Iris pigment epithelial cell (primary cell): Measurements from ENCODE around the gene GMPR2.

ENCODE experiments used
- DNase-seq: peaks from one replicate; pipeline ENCODE4 v3.0.0-alpha.2; 2011; ENCODE audit warnings: low read depth

GMPR2 gene

DNA sequence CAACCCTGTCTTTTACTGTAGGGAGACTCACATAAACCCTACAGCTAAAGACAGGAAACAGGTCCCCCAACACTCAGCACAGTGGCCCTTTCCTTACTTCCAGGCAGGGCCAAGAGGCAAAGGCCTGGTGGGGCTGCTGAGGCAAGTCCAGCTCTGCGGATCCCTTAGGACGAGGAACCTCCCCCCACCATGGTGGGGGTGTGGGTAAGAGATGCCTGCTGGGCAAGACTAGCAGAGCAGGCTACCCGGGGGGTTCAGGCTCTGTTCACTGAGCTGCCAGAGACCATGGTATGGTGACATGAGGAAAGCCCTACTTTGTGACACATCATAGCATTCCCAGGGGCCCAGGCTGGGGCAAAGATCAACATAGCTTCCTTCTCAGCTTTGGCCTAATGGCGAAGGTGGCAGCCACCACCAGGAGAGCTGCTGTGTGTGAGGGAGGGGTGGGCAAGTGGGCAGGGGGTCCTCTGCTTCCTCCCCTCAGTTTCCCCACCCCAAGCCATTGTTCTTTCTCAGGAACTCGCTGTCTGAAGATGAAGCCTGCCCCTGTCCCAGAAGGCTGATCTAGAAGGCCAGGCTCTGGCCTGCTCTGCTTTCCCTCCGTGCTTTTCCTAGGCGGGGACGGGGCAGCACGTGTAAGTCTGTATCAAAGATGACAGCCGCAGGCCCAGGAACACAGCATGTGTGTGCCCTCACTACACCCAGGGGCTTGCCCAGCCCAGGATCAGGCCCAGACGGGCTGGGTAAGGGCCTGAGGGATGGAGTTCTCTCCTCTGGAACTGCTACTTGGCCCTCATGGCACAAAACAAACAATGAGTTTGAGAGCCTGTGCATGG is 19.8 kb downstream of the GMPR2 start:
- no peak for DNase-seq

- no peak for DNase-seq
Observed at GRCh38 chr14:24253936-24254335, 21.2 kb downstream of the GMPR2 start.

DNA sequence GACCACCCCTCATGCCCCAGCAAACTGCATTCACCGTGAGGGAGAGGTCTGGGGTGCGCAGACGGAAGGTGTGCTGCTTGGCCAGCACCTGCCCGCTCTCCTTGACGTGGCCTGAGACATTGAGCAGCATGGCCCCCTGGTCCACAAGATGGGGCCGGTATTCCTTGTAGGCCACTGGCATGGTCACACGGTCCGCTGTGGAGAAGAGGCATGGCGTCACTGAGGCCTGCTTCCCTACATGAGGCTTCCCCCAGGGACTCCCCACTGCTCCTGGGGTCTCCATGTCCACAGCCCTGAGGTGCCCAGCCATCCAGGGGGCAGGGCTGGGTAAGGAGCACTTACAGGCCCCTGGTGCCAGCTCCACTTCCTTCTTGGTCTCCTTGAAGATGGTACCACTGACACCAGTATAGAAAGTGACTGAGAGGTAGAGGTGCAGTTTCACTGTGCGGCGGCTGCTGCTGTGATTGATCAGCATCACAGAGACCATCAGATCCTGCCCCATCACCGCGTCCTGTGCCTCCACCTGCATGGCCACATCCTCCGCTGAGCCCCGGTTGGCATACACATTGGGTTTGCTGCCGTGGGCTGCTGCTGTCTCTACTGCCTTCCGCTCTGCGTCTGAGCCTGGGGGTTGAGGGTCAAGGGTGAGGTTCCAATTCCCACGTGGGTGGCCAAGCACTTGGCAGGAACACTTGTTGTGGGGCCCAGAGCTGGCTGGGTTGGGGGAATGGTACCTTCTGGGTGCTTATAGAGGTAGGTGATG is 22.1 kb downstream of the GMPR2 start:
- DNase-seq = no peak

- DNase-seq = no peak
Observed at GRCh38 chr14:24255438-24255837, 22.7 kb downstream of the GMPR2 start.

GRCh38 chr14:24255931-24256711 is 23.4 kb downstream of the GMPR2 start:
- no peak for DNase-seq

DNA sequence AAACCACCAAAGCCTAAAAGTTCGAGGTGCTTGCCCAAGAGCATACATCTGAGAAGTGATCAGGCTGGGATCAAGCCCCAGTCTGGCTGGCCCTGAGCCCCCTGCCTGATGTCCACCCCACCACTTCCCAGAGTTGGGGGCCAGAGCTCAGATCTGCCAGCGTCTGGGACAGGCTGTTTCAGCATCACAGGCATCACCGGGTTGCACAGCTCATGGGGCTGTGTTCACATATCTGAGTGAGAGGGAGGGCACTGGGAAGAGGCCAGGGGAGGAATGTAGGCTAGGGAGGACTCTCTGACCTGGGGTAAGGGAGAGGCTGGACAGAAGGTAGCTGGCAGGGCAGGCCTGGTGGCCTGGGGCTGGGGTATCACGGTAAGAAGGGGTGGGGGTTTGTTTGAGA is 24.2 kb downstream of the GMPR2 start:
- no peak for DNase-seq

- no peak for DNase-seq
Observed at GRCh38 chr14:24258119-24258518, 25.4 kb downstream of the GMPR2 start.

- DNase-seq = no peak
Observed at GRCh38 chr14:24258548-24259265, 26.0 kb downstream of the GMPR2 start.

- DNase-seq = peak; percentile 30
Observed at GRCh38 chr14:24259282-24260025, 26.7 kb downstream of the GMPR2 start.

GRCh38 chr14:24260026-24260779 is 27.5 kb downstream of the GMPR2 start:
- DNase-seq = no peak

DNA sequence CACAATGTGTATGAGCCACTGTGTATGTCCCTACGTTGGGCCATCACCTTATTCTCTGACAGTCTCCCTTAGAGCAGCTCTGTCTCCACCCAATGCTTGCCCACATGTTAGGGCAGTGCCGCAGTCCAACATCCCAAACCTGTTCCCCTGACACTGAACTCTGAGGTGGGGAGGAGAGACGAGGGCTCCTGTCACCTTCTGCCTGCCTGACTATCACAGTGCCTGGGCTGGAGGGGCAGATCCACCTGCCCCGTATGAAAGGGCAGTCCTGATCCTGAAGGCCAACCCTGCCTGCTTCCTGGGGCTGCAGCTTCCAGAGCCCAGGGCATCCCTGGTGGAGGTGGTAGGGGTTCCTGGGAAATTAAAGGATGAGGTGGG is 28.0 kb downstream of the GMPR2 start:
- DNase-seq = no peak

DNA sequence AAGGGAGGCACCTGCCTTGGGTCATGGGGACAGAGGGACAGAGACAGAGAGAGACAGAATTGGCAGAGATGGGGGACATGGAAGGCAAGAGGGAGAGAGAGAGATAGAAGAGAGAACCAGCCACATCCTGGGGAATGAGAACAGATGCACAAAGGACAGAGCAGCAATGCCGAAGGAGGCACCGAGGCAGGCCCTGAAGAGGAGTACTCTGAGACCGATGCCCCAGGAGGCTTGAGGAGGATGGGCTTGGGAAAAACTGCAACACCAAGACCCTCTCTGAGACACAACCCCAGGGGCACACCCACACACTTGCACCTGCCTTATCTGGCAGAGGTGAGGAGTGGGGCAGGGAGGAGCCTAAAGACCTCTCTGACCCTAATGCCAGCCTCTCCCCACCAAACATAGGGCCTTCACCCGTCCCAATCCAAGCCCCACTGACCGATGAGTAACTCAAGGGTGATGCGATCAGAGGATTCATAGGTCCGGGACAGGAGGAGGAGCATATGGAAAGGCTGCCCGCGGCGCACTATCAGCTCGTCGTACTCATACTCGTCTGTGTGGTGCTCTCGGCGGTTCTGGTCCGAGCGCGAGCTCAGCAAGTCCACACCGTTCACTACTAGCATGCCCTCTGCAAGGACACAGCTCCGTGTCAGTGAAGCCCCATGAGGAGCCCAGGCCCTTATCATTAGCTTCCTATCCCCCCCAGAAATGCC is 28.7 kb downstream of the GMPR2 start:
- DNase-seq = no peak

GRCh38 chr14:24261969-24262327 is 29.2 kb downstream of the GMPR2 start:
- no peak for DNase-seq

DNA sequence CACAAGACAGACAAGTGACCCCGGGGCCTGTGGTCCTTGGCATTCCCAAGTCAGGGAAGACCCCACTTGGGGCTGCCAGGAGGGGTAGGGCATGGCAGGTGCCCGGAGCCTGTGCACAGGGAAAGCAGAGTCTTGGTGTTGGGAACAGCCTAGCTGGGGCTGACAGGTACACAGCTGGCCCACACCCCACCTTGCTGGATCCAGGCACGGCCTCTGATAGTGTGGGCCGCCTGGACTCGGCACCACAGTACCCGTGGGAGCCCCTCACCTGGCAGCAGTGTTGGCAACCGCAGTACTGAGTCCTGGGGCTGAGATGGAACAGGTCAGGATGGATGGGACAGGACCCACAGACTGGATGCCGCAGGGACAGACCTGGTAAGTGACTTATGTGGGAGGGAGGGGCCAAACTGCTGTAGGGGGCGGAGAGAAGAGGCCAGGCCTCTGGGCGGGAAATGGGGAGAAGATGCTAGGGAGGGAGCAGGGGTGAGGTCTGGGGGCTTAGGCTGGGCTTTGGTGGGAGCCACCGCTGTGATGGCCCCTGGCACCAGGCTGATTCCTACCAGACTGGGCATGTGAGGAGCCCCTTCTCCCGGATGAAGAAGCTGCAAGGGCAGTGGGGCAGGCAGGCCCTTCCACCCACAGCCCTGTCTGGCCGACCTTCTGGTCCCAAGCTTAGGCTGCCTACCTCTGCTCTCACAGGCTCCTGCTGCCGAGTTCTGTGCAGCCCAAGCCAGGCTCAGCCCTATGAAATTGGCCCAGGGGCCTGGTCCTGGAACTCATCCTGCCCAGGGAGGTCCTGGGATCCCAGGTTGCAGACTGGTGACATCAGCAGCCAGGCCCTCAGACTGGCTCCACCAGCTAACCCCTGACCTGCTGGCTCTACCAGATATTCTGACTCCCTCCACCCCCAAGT is 30.3 kb downstream of the GMPR2 start, which contains the start of gene TGM1:
Gene TGM1, minus strand, starts transcription at position 357 of the 913 bp plus-strand sequence. CDS start 825 bp downstream, outside the sequence.
- DNase-seq = no peak

DNA sequence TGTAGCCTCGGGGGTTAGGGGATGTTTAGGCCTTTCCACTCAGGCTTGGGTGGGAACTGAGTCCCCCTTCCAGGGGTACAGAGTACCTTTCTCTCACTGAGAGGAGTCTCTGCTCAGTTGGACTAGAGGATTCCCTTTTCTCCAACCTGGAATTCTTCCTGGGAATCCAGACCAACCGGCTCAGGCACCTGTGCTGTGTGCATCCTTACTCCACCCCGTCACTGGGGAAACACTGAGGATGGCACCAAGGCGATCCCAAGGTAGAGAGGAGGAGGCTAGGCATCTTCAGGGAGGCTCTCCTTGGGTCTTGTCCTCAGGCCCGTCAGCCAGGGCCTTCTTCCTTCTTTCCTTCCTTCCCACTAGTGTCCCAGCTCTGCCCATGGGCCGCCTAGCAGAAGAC is 31.1 kb downstream of the GMPR2 start:
- no peak for DNase-seq

DNA sequence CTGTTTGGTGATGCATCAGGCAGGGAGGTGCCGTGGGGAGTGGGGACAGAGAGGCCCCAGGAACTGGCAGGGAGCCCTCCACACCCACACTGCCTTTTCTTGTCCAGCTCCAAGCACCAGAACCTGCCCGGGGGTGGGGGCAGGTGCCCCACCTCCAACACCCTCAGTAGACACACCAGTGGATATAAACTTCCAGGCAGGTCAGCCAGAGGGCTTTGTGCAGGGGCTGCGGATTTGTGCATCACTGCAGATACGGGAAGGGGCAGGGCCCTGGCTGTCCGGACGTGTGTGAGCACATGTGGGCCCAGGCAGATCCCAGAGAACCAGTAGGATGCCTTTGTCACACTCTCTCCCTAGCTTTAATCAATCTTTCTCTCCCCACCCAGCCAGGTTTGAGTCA is 31.6 kb downstream of the GMPR2 start:
- no peak for DNase-seq

- no peak for DNase-seq
Observed at GRCh38 chr14:24266344-24267244, 33.9 kb downstream of the GMPR2 start.

DNA sequence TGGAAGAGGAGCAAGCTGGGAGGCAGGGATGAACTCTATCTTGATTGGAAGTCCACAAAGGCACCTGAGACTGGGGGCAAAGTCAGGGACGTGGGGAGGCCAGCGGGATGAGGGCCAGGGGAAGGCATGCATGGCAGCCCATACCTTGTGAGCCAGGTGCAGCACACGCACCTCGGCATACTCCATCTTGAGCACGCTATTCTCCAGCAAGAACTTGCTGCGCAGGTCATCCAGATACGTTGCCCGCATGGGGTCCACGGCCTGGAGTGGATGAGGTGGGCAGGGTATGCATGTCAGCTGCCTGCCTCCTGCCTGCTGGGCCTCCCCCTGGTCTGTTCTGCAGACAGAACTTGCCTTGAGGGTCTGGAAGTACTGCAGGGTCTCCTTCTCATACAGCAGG is 34.8 kb downstream of the GMPR2 start:
- no peak for DNase-seq
